Karpas-422 (cell line): Measurements from ENCODE around the gene ATOH1. TPM values are rescaled to one million over a fixed set of nuclear protein-coding genes. Genes with fewer than 3 reads are reported as not detected.

Experiments
- DNase-seq: peaks from one replicate; pipeline ENCODE4 v3.0.0-alpha.2; 2015
- H2AFZ ChIP-seq: fragments of 200-600 bp; sonication (generic); 2 replicates; pipeline ENCODE4 v1.6.1; 2014; ENCODE audit warnings: antibody characterized with exemption, low read length, mixed read lengths
- H3K27ac ChIP-seq: fragments of 200-600 bp; sonication (generic); 2 replicates; pipeline ENCODE4 v1.5.1; 2014; ENCODE audit warnings: mild to moderate bottlenecking, low read length, moderate library complexity
- H3K27me3 ChIP-seq: fragments of 200-600 bp; sonication (generic); 2 replicates; pipeline ENCODE4 v1.6.1; 2014; ENCODE audit warnings: low read length, mixed read lengths
- H3K36me3 ChIP-seq: fragments of 200-600 bp; sonication (generic); 2 replicates; pipeline ENCODE4 v1.6.1; 2014; ENCODE audit warnings: low read length, mixed read lengths; ENCODE audit not compliant: insufficient read depth
- H3K4me1 ChIP-seq: fragments of 200-600 bp; sonication (generic); 2 replicates; pipeline ENCODE4 v1.6.1; 2014; ENCODE audit warnings: mild to moderate bottlenecking, low read length, mixed read lengths
- H3K4me2 ChIP-seq: fragments of 200-600 bp; sonication (generic); 2 replicates; pipeline ENCODE4 v1.6.1; 2014; ENCODE audit warnings: low read length, low read depth, mild to moderate bottlenecking; ENCODE audit not compliant: poor library complexity, severe bottlenecking
- H3K4me3 ChIP-seq: fragments of 200-600 bp; sonication (generic); 2 replicates; pipeline ENCODE4 v1.5.1; 2014; ENCODE audit warnings: mild to moderate bottlenecking, antibody characterized with exemption, low read length, mixed read lengths
- H3K79me2 ChIP-seq: fragments of 200-600 bp; sonication (generic); 2 replicates; pipeline ENCODE4 v1.6.1; 2014; ENCODE audit warnings: mild to moderate bottlenecking, low read length, mixed read lengths
- H3K9ac ChIP-seq: fragments of 200-600 bp; sonication (generic); 2 replicates; pipeline ENCODE4 v1.6.0; 2014; ENCODE audit warnings: low read length
- H3K9me2 ChIP-seq: fragments of 200-600 bp; sonication (generic), shearing (Covaris generic); replicated peaks from 2 replicates; pipeline ENCODE4 v1.6.0; 2014; ENCODE audit warnings: mild to moderate bottlenecking, low read length, moderate library complexity; ENCODE audit not compliant: insufficient read depth
- H3K9me3 ChIP-seq: fragments of 300-700, 200-600 bp; sonication (generic); 2 replicates; pipeline ENCODE4 v1.6.1; 2014; ENCODE audit warnings: low read length, mixed read lengths
- H4K20me1 ChIP-seq: fragments of 200-600 bp; sonication (generic); 2 replicates; pipeline ENCODE4 v1.6.1; 2014; ENCODE audit warnings: mild to moderate bottlenecking, antibody characterized with exemption, low read length, low read depth; ENCODE audit not compliant: insufficient read depth
- small RNA-seq: library from RNA; depleted of rRNA; stranded (forward); fragments of <200 nt; gene quantifications from one replicate; pipeline ENCODE3, GENCODE V24; 2014
- total RNA-seq: library from RNA; depleted of rRNA; stranded (reverse); fragments of >200 nt; shearing (Covaris generic); gene quantifications from 2 replicates; pipeline ENCODE4 v1.2.3, GENCODE V29; 2014; ENCODE audit warnings: low replicate concordance

ATOH1 gene
- total RNA-seq, 1 experiment from 2014 or later: not detected

- DNase-seq: no peak
- H3K9me3 ChIP-seq: no peaks in the 10 kb centered on the region
- H4K20me1 ChIP-seq: no peaks in the 10 kb centered on the region
- H3K4me2 ChIP-seq: no peak overlapping the region
- no peak overlapping the region for H2AFZ ChIP-seq
- no peaks in the 10 kb centered on the region for H3K9me2 ChIP-seq
- H3K4me1 ChIP-seq: no peaks in the 10 kb centered on the region
- no peaks in the 10 kb centered on the region for H3K27me3 ChIP-seq
- no peaks in the 10 kb centered on the region for H3K36me3 ChIP-seq
- no peak overlapping the region for H3K4me3 ChIP-seq
- no peak overlapping the region for H3K27ac ChIP-seq
- H3K79me2 ChIP-seq: no peaks in the 10 kb centered on the region
- H3K9ac ChIP-seq: no peak overlapping the region
Measured at GRCh38 chr4:93879919-93880318, 51.4 kb downstream of the ATOH1 start.

Small RNA genes within 50 kb of the gene (small RNA-seq; reads per million reads assigned to genes)
- not detected for gene RNA5SP164
